IPS DF 4.7 (cell line): ENCODE measurements around the gene ASAH2B.
A peak's percentile ranks its signal among the peaks of the same experiment; 100 is the strongest.
"Not testable (repeated sequence)": the region's sequence is repeated elsewhere in the genome, so short reads cannot be mapped to it uniquely, and the experiment has no call there.

Experiments used
- DNase-seq: peaks from one replicate; pipeline ENCODE4 v3.0.0-alpha.2; 2013; ENCODE audit warnings: low spot score; ENCODE audit errors: extremely low read depth

ASAH2B gene

GRCh38 chr10:50739618-50740292 lies at the start of gene ASAH2B:
Gene ASAH2B, plus strand, starts transcription at chr10:50739936. Its CDS starts 5,195 bp downstream, at chr10:50745131.
- peak; percentile 44 for DNase-seq

DNA sequence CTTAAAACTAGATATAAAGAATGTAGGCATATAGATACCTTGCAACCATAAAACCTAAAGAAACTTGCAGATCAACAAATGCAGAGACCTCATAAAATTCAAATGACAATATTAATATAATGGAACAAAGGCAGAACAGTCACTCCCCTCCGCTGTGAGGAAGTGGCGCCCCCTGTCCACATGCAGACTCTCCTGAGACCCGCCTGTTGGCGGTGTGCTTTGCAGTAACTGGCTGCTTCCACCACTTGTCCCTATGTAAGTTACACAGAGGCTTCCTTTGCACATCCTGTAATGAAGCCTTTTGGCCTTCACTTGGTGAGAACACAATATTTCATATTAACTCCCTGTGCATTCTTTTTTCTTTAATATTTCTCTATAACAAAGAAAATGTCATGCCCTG lies 41.9 kb upstream of the ASAH2B start:
- DNase-seq = not testable (repeated sequence)

DNA sequence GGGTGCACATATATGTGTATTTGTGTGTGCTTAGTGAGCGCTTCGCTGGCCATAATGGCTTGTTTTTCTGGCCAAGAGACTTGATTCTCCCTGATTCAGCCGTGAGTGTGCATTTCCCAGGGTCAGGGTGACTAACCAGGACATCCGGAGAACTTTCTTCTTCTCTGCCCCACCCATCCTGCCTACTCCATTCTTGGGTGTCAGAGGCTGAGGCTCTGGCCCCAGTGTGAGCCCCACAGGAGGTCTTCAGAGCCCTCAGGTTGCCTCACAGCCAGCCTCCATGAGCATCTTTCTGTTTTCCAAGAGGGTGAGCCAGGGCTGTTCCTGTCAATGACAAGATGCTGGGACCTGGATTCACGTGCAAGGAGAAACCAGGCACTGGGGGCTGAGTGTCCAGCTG lies 37.8 kb upstream of the ASAH2B start:
- DNase-seq = not testable (repeated sequence)

GRCh38 chr10:50702997-50703396 lies 36.7 kb upstream of the ASAH2B start:
- DNase-seq = not testable (repeated sequence)

GRCh38 chr10:50704436-50705079 lies 35.2 kb upstream of the ASAH2B start:
- not testable (repeated sequence) for DNase-seq

DNA sequence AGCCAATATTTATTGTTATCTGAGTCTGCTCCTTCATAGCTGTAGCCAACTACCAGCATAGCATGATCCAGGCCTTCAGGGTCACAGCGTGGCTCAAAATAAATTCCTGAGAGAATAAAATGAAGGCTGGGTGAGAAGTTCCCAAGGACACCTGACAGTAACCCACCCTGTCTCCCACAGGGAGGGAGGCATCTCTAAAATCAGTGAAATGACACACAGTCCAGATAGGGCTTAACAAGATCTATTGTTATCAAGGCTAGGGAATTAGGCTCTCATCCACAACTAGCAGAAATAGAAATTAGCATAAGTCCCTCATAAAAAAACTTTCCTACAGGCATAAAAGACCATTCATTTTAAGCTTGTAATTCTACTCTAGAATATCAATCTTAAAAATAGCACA lies 33.7 kb upstream of the ASAH2B start:
- DNase-seq = not testable (repeated sequence)

- not testable (repeated sequence) for DNase-seq
Observed at GRCh38 chr10:50710241-50710640, 29.5 kb upstream of the ASAH2B start.

DNA sequence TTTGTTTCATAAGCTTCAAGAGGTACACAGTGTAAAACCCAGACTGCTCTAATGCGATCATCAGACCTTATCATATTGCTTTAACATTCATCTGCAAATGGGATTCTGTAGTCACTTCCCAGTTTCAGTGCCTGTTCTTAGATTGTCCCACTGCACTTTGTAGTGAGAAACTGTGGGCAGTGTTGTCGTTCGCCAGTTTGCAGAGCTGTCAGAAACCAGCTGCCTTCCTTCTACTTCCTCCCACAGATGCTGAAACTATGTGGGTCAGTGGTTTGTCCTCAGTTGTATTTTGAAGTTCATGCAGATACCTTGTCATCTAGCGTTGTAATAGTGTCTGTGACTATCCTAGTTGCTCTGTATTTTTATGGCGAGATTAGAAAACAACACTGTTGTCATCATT lies 15.9 kb upstream of the ASAH2B start:
- not testable (repeated sequence) for DNase-seq

- not testable (repeated sequence) for DNase-seq
Observed at GRCh38 chr10:50728112-50728511, 11.6 kb upstream of the ASAH2B start.

DNA sequence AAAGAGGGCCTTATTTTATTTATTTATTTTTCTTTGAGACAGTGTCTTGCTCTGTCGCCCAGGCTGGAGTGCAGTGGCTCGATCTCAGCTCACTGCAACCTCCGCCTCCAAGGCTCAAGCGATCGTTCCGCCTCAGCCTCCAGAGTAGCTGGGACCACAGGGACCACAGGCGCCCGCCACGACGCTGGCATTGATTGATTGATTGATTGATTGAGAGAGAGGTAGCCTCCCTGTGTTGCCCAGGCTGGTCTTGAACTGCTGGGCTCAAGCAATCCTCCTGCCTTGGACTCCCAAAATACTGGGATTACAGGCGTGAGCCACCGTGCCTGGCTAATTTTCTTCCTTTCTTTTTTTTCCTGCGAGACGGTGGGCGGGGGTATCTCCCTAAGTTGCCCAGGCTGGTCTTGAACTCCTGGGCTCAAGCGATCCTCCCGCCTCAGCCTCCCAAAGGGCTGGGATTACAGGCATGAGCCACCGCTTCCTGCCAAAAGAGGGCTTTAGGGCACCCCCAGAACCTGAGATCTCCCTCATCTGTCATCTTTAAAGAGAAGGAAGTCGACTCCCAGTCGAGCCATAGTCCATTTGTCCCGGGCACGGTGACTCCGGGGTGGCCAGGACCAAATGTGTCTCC lies 634 bp upstream of the ASAH2B start:
- not testable (repeated sequence) for DNase-seq

DNA sequence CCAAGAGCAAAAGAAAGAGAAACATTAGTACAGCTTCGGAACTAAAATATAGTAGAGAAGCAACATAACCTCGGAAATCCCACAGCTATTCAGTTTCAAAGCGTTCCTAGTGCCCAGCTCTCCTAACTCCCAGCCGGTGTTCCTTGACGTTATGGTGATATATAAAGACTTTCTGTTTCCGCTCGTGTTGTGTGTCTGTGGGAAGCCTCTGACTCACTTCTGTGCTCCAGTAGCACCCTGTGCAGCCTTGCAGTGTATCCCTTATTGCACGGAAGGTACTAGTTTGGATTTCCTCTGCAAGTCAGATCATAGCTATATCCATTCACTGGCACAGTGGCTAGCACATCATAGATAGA lies 535 bp downstream of the ASAH2B start:
- DNase-seq = no peak

- DNase-seq = not testable (repeated sequence)
Observed at GRCh38 chr10:50742820-50743219, 3.1 kb downstream of the ASAH2B start.

DNA sequence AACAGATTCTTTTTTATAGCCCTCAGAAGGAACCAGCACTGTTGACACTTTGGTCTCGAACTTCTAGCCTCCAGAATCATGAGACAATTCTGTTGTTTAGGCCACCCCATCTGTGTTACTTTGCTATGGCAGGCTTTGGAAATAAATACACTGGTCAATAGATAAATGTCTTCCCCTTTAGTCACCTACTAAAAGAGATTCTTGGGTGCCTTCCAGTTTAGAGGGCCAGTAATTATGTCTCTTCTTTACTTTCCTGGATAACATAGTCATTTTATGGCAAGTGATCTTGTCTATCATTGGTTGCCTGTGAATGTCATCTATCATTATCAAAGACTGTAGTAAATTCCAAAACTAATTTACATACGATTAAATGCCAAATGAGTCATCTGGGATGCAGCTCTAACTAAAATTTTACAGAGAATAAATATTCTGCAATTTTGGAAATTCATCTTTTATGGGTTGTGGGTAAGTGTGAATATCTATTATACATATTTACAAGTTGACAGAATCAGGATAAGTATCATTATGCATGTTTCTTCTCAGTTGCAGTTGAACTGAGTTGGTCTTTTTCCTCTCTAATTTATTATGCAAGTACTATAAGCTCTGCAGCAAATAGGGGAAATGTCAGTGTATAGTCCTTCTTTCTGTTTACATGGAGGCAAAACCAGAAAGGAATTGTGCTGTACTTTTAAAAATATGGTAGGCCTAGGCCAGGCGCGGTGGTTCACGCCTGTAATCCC lies 27.2 kb downstream of the ASAH2B start:
- not testable (repeated sequence) for DNase-seq

GRCh38 chr10:50772042-50772441 lies 32.3 kb downstream of the ASAH2B start:
- not testable (repeated sequence) for DNase-seq

DNA sequence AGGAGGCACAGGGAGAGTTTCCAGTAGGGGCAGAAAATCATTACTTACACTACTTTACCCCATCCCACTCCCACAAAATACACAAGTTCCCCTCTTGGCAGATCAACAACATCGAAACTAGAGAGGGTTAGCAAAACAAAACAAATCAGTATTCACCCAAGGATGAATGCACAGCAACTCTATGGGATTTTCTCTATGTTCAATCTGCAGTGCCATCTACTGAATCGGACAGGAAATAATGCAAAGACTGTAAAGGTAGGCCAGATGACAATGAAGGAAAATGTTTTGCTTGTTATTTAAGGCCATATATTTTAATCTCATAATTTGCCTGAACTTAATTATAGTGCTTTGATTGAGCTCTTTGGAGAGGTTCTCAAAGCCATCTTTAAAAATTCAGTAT lies 35.1 kb downstream of the ASAH2B start:
- not testable (repeated sequence) for DNase-seq

DNA sequence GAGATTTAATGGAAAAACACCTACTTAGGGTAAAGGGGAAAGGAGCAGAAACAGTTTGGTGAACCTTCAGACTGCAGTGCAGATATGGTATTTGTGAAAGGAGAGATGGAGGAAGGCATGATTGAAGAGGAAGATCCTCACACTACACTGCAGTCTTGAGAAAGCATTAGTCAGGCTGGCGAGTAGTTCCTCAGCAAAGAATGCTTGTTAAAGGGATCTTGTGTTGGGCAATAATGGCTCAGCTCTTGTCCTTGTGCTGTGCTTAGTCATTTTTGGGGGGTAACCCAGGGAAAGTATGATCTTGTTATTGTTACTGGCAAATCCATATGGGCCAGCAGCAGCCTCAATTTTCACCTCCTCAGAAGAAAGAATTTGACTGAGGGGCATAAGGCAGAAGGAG lies 40.3 kb downstream of the ASAH2B start:
- not testable (repeated sequence) for DNase-seq

DNA sequence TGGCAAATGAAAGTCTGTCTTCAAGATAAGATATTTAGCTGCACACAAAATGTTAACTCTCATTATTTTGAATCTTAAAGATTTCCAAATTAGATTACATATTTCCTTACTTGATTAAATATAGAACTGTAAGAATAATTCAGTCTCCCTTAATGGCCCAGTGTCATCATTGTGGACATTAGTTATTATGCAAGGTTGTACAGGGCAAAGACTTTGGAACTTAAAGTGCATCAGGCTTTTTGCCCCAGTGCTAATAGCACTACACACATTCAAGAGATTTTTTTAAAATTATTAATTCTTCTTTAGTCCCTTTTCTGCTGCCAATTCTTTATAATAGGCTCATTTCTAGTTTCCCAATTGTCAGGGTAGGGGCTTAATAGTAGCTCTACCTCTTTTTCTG lies 42.3 kb downstream of the ASAH2B start:
- not testable (repeated sequence) for DNase-seq

DNA sequence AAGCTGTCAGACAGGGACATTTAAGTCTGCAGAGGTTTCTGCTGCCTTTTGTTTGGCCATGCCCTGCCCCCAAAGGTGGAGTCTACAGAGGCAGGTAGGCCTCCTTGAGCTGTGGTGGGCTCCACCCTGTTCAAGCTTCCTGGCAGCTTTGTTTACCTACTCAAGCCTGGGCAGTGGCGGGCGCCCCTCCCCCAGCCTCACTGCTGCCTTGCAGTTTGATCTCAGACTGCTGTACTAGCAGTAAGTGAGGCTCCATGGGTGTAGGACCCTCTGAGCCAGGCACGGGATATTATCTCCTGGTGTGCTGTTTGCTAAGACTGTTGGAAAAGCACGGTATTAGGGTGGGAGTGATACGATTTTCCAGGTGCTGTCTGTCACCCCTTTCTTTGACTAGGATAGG lies 48.2 kb downstream of the ASAH2B start:
- DNase-seq = not testable (repeated sequence)

DNA sequence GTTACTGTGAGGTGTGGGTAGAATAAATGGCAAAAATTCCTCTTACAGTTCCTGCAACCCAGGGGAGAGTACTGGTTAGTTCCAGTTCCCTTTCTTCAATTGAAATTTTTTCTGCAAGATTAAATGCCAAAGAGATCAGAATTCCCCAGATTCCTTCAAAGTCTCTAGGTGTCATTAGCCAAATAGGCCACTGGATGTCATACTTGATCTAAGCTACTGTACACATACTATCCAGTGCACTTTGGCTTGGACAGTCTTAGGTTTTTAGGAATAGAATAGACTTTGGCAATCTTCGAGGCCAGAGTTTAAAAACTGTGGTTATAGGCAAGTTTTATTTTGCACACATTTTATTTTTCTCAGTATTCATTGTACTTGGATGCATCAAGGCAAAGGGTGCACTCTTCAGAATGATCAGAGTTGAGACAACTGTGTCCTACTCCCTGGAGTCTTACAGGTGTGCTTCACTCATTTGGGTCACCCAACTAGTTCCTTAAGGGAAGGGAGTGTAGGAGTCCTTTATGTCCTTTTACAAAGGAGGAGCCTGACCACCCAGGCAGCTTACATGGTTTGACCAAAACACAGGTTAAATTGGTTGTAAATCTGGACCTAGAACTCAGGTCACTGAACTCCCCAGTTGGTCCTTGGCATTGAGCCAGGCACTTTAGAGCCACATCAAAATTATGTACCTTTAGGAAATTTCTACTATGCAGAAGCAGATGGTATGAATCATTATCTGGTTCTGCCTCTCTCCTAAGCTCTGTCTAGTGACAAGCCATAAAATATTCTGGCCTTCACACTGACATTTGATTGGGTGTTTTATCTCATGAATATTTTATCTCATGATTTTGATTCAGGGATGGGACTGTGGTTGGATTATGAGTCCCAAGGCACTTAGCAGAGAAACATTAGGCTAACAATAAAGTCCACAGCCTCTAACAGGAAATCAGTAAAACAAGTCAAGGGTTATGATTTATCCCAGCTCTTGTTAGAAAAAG lies 49.5 kb downstream of the ASAH2B start:
- DNase-seq = peak; percentile 30

DNA sequence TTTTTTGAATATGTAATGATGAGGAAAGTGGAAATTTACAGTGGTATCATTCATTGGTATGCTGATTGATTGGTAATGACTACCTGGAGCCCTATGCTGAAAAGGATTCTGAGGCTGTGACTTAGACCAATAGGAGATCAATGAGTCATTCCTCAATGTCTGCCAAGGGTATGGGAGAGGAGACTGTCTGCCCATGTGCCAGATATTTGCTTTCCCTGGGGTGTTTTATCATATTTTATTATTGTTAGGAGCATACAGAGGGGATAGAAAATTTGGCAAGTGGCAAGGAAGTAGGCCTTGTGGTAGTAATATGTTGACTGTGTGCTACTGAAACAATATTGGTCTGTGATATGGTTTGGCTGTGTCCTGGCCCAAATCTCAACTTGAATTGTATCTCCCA lies 54.8 kb downstream of the ASAH2B start:
- DNase-seq = no peak

GRCh38 chr10:50796693-50797092 lies 57.0 kb downstream of the ASAH2B start:
- DNase-seq = no peak
